Measurements from ENCODE around the gene GOLGA7B.

GOLGA7B gene

GRCh38 chr10:97874332-97874731, 24.7 kb downstream of the GOLGA7B start:
- H3K27me3 ChIP-seq (ENCODE audit: insufficient read depth, poor library complexity, severe bottlenecking) = peaks cover 5% of the 10 kb centered on the region
- TF ChIP-seq CTCF (IDR thresholded peaks at IDR 0.05; ENCODE audit: insufficient read depth, low read length) = no peak
- no peak for TF ChIP-seq POLR2AphosphoS5 (IDR thresholded peaks at IDR 0.05; ENCODE audit: low read depth)
- no peak for TF ChIP-seq SPI1 (IDR thresholded peaks at IDR 0.05; ENCODE audit: borderline replicate concordance, low read depth)
- TF ChIP-seq GABPA (IDR thresholded peaks at IDR 0.05; ENCODE audit: low read depth) = no peak
- TF ChIP-seq, protein P1, sequence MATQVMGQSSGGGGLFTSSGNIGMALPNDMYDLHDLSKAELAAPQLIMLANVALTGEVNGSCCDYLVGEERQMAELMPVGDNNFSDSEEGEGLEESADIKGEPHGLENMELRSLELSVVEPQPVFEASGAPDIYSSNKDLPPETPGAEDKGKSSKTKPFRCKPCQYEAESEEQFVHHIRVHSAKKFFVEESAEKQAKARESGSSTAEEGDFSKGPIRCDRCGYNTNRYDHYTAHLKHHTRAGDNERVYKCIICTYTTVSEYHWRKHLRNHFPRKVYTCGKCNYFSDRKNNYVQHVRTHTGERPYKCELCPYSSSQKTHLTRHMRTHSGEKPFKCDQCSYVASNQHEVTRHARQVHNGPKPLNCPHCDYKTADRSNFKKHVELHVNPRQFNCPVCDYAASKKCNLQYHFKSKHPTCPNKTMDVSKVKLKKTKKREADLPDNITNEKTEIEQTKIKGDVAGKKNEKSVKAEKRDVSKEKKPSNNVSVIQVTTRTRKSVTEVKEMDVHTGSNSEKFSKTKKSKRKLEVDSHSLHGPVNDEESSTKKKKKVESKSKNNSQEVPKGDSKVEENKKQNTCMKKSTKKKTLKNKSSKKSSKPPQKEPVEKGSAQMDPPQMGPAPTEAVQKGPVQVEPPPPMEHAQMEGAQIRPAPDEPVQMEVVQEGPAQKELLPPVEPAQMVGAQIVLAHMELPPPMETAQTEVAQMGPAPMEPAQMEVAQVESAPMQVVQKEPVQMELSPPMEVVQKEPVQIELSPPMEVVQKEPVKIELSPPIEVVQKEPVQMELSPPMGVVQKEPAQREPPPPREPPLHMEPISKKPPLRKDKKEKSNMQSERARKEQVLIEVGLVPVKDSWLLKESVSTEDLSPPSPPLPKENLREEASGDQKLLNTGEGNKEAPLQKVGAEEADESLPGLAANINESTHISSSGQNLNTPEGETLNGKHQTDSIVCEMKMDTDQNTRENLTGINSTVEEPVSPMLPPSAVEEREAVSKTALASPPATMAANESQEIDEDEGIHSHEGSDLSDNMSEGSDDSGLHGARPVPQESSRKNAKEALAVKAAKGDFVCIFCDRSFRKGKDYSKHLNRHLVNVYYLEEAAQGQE (IDR thresholded peaks at IDR 0.05; ENCODE audit: insufficient replicate concordance, low read depth) = no peak
- no peak overlapping the region for H3K4me3 ChIP-seq (replicated peaks; ENCODE audit: insufficient read depth, low read length)
- DNase-seq (ENCODE audit: low read depth in 1 of 2, low spot score in 1 of 2) = no peak
- H3K27ac ChIP-seq (replicated peaks) = no peak overlapping the region

- no peak overlapping the region for H3K27ac ChIP-seq (replicated peaks)
Observed at GRCh38 chr10:97875391-97875790, 25.7 kb downstream of the GOLGA7B start.

DNA sequence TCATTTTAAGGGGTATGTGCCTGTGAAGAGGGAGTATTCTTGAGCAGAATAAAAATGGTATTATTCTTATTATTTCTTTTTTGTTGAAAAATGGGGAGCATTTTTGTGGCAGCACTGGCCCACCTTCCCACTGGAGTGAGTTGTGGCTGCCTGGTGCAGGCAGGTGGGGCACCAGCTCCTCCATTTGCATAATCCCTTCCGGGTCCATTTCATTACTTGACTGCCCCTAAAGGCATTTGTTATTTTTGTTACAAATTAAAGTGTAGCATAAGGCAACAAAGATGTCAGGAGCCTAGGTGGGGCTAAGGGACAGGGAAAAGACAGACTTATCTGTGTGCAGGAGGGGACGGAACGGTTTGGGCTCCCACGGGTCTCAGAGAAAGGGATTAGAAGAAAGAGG, 26.8 kb downstream of the GOLGA7B start:
- Histone ChIP-seq H3K4me3 (replicated peaks; ENCODE audit: insufficient read depth, low read length) (no peak overlapping the region), H3K27me3 (ENCODE audit: insufficient read depth, poor library complexity, severe bottlenecking) (no peaks in the 10 kb centered on the region), H3K27ac (replicated peaks) (no peak overlapping the region)
- TF ChIP-seq, protein P1 (IDR thresholded peaks at IDR 0.05; ENCODE audit: insufficient replicate concordance, low read depth) = no peak
- no peak for TF ChIP-seq GABPA (IDR thresholded peaks at IDR 0.05; ENCODE audit: low read depth)
- TF ChIP-seq POLR2AphosphoS5 (IDR thresholded peaks at IDR 0.05; ENCODE audit: low read depth) = no peak
- TF ChIP-seq SPI1 (IDR thresholded peaks at IDR 0.05; ENCODE audit: borderline replicate concordance, low read depth) = no peak
- TF ChIP-seq CTCF (IDR thresholded peaks at IDR 0.05; ENCODE audit: insufficient read depth, low read length) = no peak
- no peak for DNase-seq (ENCODE audit: low read depth in 1 of 2, low spot score in 1 of 2)

More at GRCh38 chr10:97875391-97875790, 25.7 kb downstream of the GOLGA7B start:
- Histone ChIP-seq H3K4me3 (replicated peaks; ENCODE audit: insufficient read depth, low read length) (no peak overlapping the region), H3K27me3 (ENCODE audit: insufficient read depth, poor library complexity, severe bottlenecking) (peaks cover 5% of the 10 kb centered on the region)
- no peak for DNase-seq (ENCODE audit: low read depth in 1 of 2, low spot score in 1 of 2)
- TF ChIP-seq, protein P1 (IDR thresholded peaks at IDR 0.05; ENCODE audit: insufficient replicate concordance, low read depth) = no peak
- TF ChIP-seq POLR2AphosphoS5 (IDR thresholded peaks at IDR 0.05; ENCODE audit: low read depth) = no peak
- TF ChIP-seq CTCF (IDR thresholded peaks at IDR 0.05; ENCODE audit: insufficient read depth, low read length) = no peak
- TF ChIP-seq SPI1 (IDR thresholded peaks at IDR 0.05; ENCODE audit: borderline replicate concordance, low read depth) = no peak
- TF ChIP-seq GABPA (IDR thresholded peaks at IDR 0.05; ENCODE audit: low read depth) = no peak

All from HL-60 (cell line).